Neural progenitor cell (in vitro differentiated cells): Measurements from ENCODE around the gene CERS6.

Experiments used
- EZH2 ChIP-seq: fragments of 200-600 bp; sonication (generic); IDR thresholded peaks from 2 replicates; pipeline ENCODE4 v1.6.1; 2017; ENCODE audit warnings: antibody characterized with exemption, mild to moderate bottlenecking, moderate library complexity
- EZH2phosphoT487 ChIP-seq: fragments of 200-600 bp; sonication (generic); IDR thresholded peaks from 2 replicates; pipeline ENCODE4 v1.6.1; 2017; ENCODE audit warnings: antibody characterized with exemption
- TF ChIP-seq, protein P1 (sequence below): fragments of 200-600 bp; sonication (generic); IDR thresholded peaks from 2 replicates; pipeline ENCODE4 v1.5.1; 2017; ENCODE audit warnings: antibody characterized with exemption, mild to moderate bottlenecking

DNA sequence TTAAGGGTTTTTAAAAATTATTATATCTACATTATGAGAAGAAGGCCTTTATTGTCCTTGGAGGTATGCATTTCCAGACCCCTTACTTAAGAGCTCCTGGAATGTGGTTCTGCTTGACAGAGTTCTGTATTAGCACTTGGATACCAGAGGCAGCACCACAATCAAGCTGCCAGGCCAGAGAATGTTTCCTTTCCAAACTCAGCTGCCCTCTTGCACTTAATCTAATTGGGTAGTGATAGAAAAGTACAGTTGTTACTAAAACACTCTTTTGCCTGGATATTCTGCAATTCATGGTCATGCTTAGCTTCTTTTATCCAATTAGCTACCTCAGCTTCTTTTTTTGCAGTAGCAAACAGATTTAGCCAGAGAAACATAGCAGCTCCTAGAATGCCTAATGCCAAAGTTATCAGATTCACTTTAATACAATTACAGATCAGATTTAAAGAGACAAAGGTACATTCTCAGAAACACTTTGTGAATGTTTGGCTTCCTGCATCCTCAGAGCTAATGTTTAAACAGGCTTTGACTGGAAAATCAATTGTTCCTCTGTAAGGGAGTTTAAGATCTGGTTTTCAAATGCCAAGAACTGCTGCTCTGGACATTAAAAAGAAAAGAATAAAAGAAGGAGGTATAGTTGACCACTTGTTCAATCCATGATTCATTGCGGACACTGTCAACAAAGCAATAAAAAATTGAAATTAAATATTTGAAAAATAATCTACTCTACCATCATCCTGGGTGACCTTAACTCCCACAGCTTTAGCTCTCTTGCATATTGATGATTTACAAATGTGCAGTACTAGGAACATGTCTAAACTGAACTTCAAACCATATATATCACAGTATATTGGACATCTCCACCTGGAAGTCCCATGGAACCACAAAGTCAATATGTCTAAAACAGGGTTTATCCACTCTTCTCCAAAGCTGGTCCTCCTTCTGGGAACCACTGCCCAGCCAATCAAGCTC, 359.2 kb downstream of the CERS6 start:
- TF ChIP-seq, protein P1, sequence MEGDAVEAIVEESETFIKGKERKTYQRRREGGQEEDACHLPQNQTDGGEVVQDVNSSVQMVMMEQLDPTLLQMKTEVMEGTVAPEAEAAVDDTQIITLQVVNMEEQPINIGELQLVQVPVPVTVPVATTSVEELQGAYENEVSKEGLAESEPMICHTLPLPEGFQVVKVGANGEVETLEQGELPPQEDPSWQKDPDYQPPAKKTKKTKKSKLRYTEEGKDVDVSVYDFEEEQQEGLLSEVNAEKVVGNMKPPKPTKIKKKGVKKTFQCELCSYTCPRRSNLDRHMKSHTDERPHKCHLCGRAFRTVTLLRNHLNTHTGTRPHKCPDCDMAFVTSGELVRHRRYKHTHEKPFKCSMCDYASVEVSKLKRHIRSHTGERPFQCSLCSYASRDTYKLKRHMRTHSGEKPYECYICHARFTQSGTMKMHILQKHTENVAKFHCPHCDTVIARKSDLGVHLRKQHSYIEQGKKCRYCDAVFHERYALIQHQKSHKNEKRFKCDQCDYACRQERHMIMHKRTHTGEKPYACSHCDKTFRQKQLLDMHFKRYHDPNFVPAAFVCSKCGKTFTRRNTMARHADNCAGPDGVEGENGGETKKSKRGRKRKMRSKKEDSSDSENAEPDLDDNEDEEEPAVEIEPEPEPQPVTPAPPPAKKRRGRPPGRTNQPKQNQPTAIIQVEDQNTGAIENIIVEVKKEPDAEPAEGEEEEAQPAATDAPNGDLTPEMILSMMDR = no peak
- TF ChIP-seq EZH2 (no peak), EZH2phosphoT487 (no peak)
